ENCODE results near the gene MMP1. TPM values are rescaled to one million over a fixed set of nuclear protein-coding genes. Genes with fewer than 3 reads are reported as not detected.
"Not testable (repeated sequence)": the region's sequence is repeated elsewhere in the genome, so short reads cannot be mapped to it uniquely, and the experiment has no call there.

The MMP1 gene
- total RNA-seq, 2 experiments from 2014 or later = not detected

- H3K27me3 Mint-ChIP-seq; H3K36me3 Mint-ChIP-seq; intact Hi-C loops (cut with micrococcal nuclease); H3K9me3 Mint-ChIP-seq; H3K4me1 Mint-ChIP-seq (ENCODE audit: low read depth); POLR2A ChIA-PET; CTCF ChIA-PET; H3K27ac Mint-ChIP-seq; H3K4me3 Mint-ChIP-seq; DNase-seq: not testable (repeated sequence)
These were observed 51.0 kb downstream of the MMP1 start for GRCh38 chr11:102746746-102747578.

Other genes starting within 250 kb of the MMP1 start
- not detected for gene MMP20, start 172.8 kb downstream of the MMP1 start, total RNA-seq
- not detected for gene MMP27, start 92.4 kb downstream of the MMP1 start, total RNA-seq
- gene MMP8, start 73.2 kb downstream of the MMP1 start, total RNA-seq = not detected
- not detected for gene MMP10, start 17.5 kb downstream of the MMP1 start, total RNA-seq
- gene MMP3, start 45.4 kb upstream of the MMP1 start, total RNA-seq = not detected
- gene MMP12, start 76.8 kb upstream of the MMP1 start, total RNA-seq = not detected
- not detected for gene MMP13, start 157.6 kb upstream of the MMP1 start, total RNA-seq